Mesendoderm (in vitro differentiated cells): ENCODE measurements around the gene TRIM72. TPM values are rescaled to one million over a fixed set of nuclear protein-coding genes. Genes with fewer than 3 reads are reported as not detected.
"Not testable (repeated sequence)": the region's sequence is repeated elsewhere in the genome, so short reads cannot be mapped to it uniquely, and the experiment has no call there.

Source experiments
- DNase-seq: peaks from one replicate; pipeline ENCODE4 v3.0.0; 2013
- H2AK5ac ChIP-seq: 2 replicates; pipeline ENCODE4 v1.6.1; 2013; ENCODE audit warnings: low read length, inconsistent platforms
- H2BK120ac ChIP-seq: 2 replicates; pipeline ENCODE4 v1.6.1; 2013; ENCODE audit warnings: low read depth, mild to moderate bottlenecking, low read length, moderate library complexity, mixed read lengths
- H2BK15ac ChIP-seq: replicated peaks from 2 replicates; pipeline ENCODE4 v1.6.1; 2013; ENCODE audit warnings: low read depth, mild to moderate bottlenecking, moderate library complexity
- H2BK5ac ChIP-seq: 2 replicates; pipeline ENCODE4 v1.6.1; 2013; ENCODE audit warnings: low read length, inconsistent platforms
- H3K18ac ChIP-seq: 2 replicates; pipeline ENCODE4 v1.6.1; 2013; ENCODE audit warnings: mild to moderate bottlenecking, low read length, mixed read lengths
- H3K23ac ChIP-seq: one replicate; pipeline ENCODE4 v1.6.1; 2013; ENCODE audit warnings: low read length
- H3K27ac ChIP-seq: 2 replicates; pipeline ENCODE4 v1.5.1; 2013; ENCODE audit warnings: low read depth, mild to moderate bottlenecking, inconsistent platforms, low read length, moderate library complexity
- H3K27me3 ChIP-seq: 2 replicates; pipeline ENCODE4 v1.6.1; 2013; ENCODE audit warnings: low read length, control low read depth, mild to moderate bottlenecking, inconsistent platforms; ENCODE audit not compliant: insufficient read depth, poor library complexity
- H3K36me3 ChIP-seq: 2 replicates; pipeline ENCODE4 v1.6.1; 2013; ENCODE audit warnings: low read length, inconsistent platforms; ENCODE audit not compliant: control insufficient read depth, insufficient read depth
- H3K4ac ChIP-seq: one replicate; pipeline ENCODE4 v1.6.1; 2013; ENCODE audit warnings: low read depth, mild to moderate bottlenecking, low read length, moderate library complexity
- H3K4me1 ChIP-seq: 2 replicates; pipeline ENCODE4 v1.6.1; 2013; ENCODE audit warnings: low read depth, low read length, inconsistent platforms; ENCODE audit not compliant: control insufficient read depth
- H3K4me2 ChIP-seq: 2 replicates; pipeline ENCODE4 v1.6.1; 2013; ENCODE audit warnings: low read length
- H3K4me3 ChIP-seq: 2 replicates; pipeline ENCODE4 v1.5.1; 2013; ENCODE audit warnings: mild to moderate bottlenecking, low read length
- H3K56ac ChIP-seq: one replicate; pipeline ENCODE4 v1.6.1; 2013; ENCODE audit warnings: low read length
- H3K79me1 ChIP-seq: 2 replicates; pipeline ENCODE4 v1.6.1; 2013; ENCODE audit warnings: low read length, inconsistent platforms
- H3K79me2 ChIP-seq: 2 replicates; pipeline ENCODE4 v1.6.1; 2013; ENCODE audit warnings: mild to moderate bottlenecking, low read length; ENCODE audit not compliant: control insufficient read depth, insufficient read depth
- H3K9ac ChIP-seq: 2 replicates; pipeline ENCODE4 v1.6.1; 2013; ENCODE audit warnings: low read length, inconsistent platforms
- H4K5ac ChIP-seq: one replicate; pipeline ENCODE4 v1.6.1; 2013; ENCODE audit warnings: low read length
- H4K8ac ChIP-seq: one replicate; pipeline ENCODE4 v1.6.1; 2013; ENCODE audit warnings: low read depth, mild to moderate bottlenecking, control low read depth, low read length, moderate library complexity
- WGBS: extraction: QIAGEN DNeasy Blood & Tissue Kit; methylation state at CpG from one replicate; pipeline ENCODE4 v1.1.7; 2013; ENCODE audit warnings: low lambda C conversion rate, missing lambda C conversion rate; ENCODE audit not compliant: insufficient coverage; ENCODE audit errors: extremely low coverage; 5-methylcytosine and 5-hydroxymethylcytosine counted together
- polyA plus RNA-seq, 2 experiments: library from polyadenylated mRNA; stranded (reverse); fragments of 200-250 nt; gene quantifications; one replicate each; pipeline ENCODE4 v1.2.3, GENCODE V29; 2013

TRIM72 gene, protein sequence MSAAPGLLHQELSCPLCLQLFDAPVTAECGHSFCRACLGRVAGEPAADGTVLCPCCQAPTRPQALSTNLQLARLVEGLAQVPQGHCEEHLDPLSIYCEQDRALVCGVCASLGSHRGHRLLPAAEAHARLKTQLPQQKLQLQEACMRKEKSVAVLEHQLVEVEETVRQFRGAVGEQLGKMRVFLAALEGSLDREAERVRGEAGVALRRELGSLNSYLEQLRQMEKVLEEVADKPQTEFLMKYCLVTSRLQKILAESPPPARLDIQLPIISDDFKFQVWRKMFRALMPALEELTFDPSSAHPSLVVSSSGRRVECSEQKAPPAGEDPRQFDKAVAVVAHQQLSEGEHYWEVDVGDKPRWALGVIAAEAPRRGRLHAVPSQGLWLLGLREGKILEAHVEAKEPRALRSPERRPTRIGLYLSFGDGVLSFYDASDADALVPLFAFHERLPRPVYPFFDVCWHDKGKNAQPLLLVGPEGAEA
- 0.15 TPM for polyA plus RNA-seq (2013, experiment 1 of 2)
- polyA plus RNA-seq (2013, experiment 2 of 2), result 0.13 TPM

DNA sequence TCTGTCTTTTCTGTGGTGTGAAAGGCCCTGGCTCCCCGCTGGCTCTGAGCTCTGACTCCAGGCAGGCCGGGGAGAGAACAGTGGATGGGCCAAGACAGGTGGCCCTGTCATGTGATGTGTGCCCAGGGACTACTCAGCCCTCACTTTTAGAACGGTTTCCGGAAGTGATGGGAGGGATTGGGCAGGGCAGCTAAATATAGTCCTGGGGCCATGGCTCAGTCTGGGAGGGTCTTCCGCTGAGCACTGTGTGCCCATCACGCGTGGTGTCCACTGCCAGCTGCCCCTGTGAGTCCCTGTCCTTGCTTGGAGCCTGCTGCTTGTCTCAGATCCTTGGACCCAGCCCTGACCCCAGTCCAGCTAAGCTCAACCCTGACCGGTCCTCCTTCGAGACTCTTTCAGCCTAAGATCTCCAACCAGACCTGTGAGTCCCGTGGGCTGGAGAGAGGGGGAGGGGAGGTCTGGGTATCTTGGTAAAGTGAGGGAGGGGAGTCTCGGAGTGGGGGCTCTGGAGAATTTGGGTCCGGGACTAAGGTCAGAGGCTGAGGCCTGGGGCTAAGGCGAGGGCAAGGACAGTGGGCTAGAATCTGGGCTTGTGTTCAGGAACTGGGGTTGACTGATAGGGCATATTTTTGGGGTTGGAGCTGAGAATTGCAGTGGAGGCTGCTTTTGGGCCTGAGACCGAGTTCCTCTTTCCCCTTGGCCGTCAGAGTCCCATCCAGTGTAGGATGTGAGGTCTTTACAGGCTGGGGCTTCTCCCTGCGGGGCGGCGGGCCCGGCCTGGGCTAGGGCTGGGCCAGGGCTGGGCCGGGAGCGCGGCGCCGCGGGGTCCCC is at the start of gene TRIM72:
Gene TRIM72 (plus strand): TSS at position 243 of the 831 bp plus-strand sequence. CDS start 620 bp downstream, outside the sequence.
- Histone ChIP-seq H2BK5ac (no peak within 1 kb of the TSS), H3K56ac (peak within 1 kb of the TSS; percentile 90), H3K4me3 (peak within 1 kb of the TSS; percentile 15), H3K4me2 (peak within 1 kb of the TSS; percentile 84), H3K27me3 (peaks cover 13% of the 10 kb centered on the region), H4K5ac (no peak within 1 kb of the TSS), H4K8ac (no peak within 1 kb of the TSS), H3K4ac (no peak within 1 kb of the TSS), H3K23ac (peak within 1 kb of the TSS; percentile 87), H2BK15ac (no peak within 1 kb of the TSS), H3K9ac (peak within 1 kb of the TSS; percentile 64), H3K36me3 (no peaks in the 10 kb centered on the region), H3K4me1 (no peaks in the 10 kb centered on the region), H3K27ac (no peak within 1 kb of the TSS), H3K79me2 (no peaks in the 10 kb centered on the region), H2AK5ac (no peak within 1 kb of the TSS), H2BK120ac (no peak within 1 kb of the TSS), H3K79me1 (no peaks in the 10 kb centered on the region), H3K18ac (no peak within 1 kb of the TSS)
- WGBS, result no CpG with 5 or more reads among the region's 25 CpGs
- DNase-seq, result no peak

DNA sequence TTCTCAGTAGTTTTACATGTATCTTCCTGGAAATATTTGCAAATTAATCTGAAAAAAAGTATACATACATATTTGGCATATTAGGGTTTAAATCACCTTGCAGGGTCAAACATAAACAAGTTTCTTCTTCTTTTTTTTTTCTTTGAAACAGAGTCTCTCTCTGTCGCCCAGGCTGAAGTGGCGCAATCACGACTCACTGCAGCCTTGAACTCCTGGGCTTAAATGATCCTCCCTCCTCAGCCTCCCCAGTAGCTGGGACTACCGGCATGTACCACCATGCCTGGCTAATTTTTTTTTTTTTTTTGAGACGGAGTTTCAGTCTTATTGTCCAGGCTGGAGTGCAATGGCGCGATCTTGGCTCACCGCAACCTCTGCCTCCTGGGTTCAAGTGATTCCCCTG is 46.6 kb upstream of the TRIM72 start:
- no peak overlapping the region for H3K4me2 ChIP-seq
- no peaks in the 10 kb centered on the region for H3K4me1 ChIP-seq
- no peak overlapping the region for H4K5ac ChIP-seq
- no peaks in the 10 kb centered on the region for H3K79me2 ChIP-seq
- H3K4ac ChIP-seq, result no peak overlapping the region
- no peak overlapping the region for H3K27ac ChIP-seq
- H2BK15ac ChIP-seq, result no peak overlapping the region
- no peaks in the 10 kb centered on the region for H3K79me1 ChIP-seq
- no peak overlapping the region for H3K56ac ChIP-seq
- no peak overlapping the region for H3K18ac ChIP-seq
- no peak for DNase-seq
- H3K23ac ChIP-seq, result no peak overlapping the region
- no peak overlapping the region for H3K9ac ChIP-seq
- WGBS, result no CpG with 5 or more reads among the region's 8 CpGs
- H2AK5ac ChIP-seq, result no peak overlapping the region
- no peak overlapping the region for H2BK120ac ChIP-seq
- no peak overlapping the region for H3K4me3 ChIP-seq
- H2BK5ac ChIP-seq, result no peak overlapping the region
- no peaks in the 10 kb centered on the region for H3K36me3 ChIP-seq
- no peak overlapping the region for H4K8ac ChIP-seq
- H3K27me3 ChIP-seq, result no peaks in the 10 kb centered on the region

DNA sequence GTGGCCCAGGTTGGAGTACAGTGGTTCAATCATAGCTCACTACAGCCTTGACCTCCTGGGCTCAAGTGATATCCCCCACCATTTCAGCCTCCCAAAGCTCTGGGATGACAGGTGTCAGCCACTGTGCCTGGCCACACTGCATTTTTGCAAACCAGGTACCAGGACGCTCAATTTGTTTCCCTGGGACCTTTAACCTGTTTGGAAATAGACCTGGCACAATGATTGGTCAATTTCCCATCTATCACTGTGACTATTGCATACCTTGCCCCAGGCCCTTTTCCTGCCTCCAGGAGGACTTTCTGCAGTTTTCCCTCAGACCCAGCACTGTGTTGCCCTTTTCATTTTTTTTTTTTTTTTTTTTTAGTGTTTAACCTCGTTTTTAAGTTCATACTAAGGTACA is 45.1 kb upstream of the TRIM72 start:
- Histone ChIP-seq H2BK5ac (no peak overlapping the region), H2AK5ac (no peak overlapping the region), H4K5ac (no peak overlapping the region), H3K23ac (no peak overlapping the region), H3K27ac (no peak overlapping the region), H3K79me2 (no peaks in the 10 kb centered on the region), H3K9ac (no peak overlapping the region), H4K8ac (no peak overlapping the region), H3K79me1 (no peaks in the 10 kb centered on the region), H3K36me3 (no peaks in the 10 kb centered on the region), H2BK120ac (no peak overlapping the region), H3K4me2 (no peak overlapping the region), H3K4me3 (no peak overlapping the region), H3K18ac (no peak overlapping the region), H3K4ac (no peak overlapping the region), H3K56ac (no peak overlapping the region), H2BK15ac (no peak overlapping the region), H3K27me3 (no peaks in the 10 kb centered on the region), H3K4me1 (no peaks in the 10 kb centered on the region)
- DNase-seq, result no peak
- no CpG with 5 or more reads among the region's 2 CpGs for WGBS

DNA sequence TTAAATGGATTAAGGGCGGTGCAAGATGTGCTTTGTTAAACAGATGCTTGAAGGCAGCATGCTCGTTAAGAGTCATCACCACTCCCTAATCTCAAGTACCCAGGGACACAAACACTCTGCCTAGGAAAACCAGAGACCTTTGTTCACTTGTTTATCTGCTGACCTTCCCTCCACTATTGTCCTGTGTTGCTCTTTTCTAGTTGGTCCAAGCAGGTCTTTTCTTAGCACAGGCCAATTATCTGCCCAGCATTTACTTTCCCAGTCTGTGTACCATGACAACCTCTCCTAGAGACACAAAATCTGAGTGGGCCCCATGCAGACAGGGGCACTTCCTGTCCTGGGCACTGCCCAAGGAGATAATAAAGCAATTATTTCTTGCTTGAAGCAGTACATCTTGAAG is 43.9 kb upstream of the TRIM72 start:
- not testable (repeated sequence) for H3K79me2 ChIP-seq, DNase-seq, H4K5ac ChIP-seq

DNA sequence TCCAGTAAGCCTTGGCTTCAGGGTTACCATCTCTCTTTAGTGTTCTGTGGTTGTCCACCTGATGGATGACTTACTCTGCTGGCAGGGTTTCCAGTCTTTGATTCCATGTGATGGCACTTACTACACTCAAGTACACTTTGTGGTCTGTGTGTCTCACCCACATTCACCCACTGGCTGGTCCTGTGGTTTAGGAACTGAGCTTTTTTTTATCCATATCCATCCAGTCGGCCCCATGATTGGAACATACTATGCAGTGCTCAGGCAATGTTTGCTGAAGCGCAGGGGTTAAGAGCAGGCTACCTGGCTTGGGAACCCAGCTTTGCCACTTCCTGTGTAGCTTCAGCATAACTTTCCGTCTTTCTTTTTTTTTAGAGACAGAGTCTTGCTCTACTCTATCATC is 36.8 kb upstream of the TRIM72 start:
- Histone ChIP-seq H4K8ac (no peak overlapping the region), H4K5ac (no peak overlapping the region), H3K79me2 (peaks cover 22% of the 10 kb centered on the region), H3K4ac (no peak overlapping the region), H2BK120ac (no peak overlapping the region), H2BK15ac (no peak overlapping the region), H3K36me3 (no peaks in the 10 kb centered on the region), H2AK5ac (no peak overlapping the region), H3K4me1 (no peaks in the 10 kb centered on the region), H3K9ac (no peak overlapping the region), H3K18ac (no peak overlapping the region), H2BK5ac (no peak overlapping the region), H3K23ac (no peak overlapping the region), H3K56ac (no peak overlapping the region), H3K27ac (no peak overlapping the region), H3K4me2 (no peak overlapping the region), H3K27me3 (no peaks in the 10 kb centered on the region), H3K79me1 (no peaks in the 10 kb centered on the region), H3K4me3 (no peak overlapping the region)
- no peak for DNase-seq
- no CpG with 5 or more reads among the region's 3 CpGs for WGBS

More for the DNA sequence above, 43.9 kb upstream of the TRIM72 start:
- not testable (repeated sequence) for H3K23ac ChIP-seq, H3K4me1 ChIP-seq, H3K27me3 ChIP-seq, H3K4ac ChIP-seq, H2AK5ac ChIP-seq, H3K79me1 ChIP-seq, H2BK5ac ChIP-seq, H3K9ac ChIP-seq, H4K8ac ChIP-seq, H2BK15ac ChIP-seq, H3K18ac ChIP-seq, H3K4me3 ChIP-seq, H3K56ac ChIP-seq, H2BK120ac ChIP-seq, H3K36me3 ChIP-seq, H3K27ac ChIP-seq, H3K4me2 ChIP-seq
- no CpG with 5 or more reads among the region's 2 CpGs for WGBS
